NCI-H1105 (cell line): ENCODE measurements around the gene SMNDC1.
"Not testable (repeated sequence)": the region's sequence is repeated elsewhere in the genome, so short reads cannot be mapped to it uniquely, and the experiment has no call there.

Source experiments
- DNase-seq: peaks from one replicate; lab custom pipeline; 2025; lab: John Stamatoyannopoulos, UW

Gene SMNDC1

DNA sequence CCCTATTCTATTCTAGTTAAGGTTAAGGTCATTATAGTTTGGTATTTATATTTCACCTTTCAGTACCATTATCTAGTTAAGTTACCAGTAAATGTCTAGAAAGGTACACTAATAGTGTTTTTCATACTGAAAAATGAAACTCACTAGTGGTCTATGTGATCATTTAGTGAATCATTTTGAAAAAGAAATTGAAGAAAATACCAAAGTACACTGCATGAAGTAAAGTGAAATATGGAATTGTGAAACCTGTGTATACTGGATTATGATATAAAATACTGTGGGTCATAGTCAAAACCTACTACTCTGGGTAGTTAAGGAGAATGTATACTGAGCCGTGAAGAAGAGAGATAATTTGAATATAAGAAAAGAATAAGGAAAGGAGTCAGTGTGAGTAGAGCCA lies 53.3 kb downstream of the SMNDC1 start:
- DNase-seq, result not testable (repeated sequence)

DNA sequence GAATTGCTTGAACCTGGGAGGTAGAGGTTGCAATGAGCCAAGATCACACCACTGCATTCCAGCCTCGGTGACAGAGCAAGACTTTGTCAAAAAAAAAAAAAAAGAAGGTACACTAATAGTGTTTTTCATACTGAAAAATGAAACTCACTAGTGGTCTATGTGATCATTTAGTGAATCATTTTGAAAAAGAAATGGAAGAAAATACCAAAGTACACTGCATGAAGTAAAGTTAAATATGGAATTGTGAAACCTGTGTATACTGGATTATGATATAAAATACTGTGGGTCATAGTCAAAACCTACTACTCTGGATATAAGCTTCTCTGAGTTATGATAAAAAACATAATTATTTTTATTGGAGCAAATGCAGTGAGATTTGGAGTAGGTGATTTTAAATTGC lies 55.2 kb downstream of the SMNDC1 start:
- not testable (repeated sequence) for DNase-seq

DNA sequence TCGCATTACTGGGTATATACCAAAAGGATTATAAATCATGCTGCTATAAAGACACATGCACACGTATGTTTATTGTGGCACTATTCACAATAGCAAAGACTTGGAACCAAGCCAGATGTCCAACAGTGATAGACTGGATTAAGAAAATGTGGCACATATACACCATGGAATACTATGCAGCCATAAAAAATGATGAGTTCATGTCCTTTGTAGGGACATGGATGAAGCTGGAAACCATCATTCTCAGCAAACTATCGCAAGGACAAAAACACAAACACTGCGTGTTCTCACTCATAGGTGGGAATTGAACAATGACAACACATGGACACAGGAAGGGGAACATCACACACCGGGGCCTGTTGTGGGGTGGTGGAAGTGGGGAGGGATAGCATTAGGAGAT lies 56.9 kb downstream of the SMNDC1 start:
- not testable (repeated sequence) for DNase-seq

DNA sequence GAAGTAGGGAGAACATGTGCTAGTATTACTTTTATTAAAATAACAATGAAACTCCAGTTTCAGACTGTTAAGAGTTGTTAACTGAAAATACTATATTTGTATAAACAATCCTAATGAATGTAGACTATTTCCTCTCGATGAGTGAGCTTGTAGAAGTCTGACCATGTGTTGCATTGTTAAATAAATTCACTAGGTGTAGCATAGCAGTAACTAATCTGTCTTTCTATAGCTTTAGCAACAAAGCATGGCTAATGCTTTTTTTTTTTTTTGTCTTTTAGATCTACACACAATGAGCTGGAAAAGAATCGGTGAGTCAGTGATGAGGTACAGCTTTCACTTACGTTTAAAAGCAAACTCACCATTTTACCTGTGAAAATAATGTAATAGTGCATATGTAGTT lies 60.2 kb downstream of the SMNDC1 start:
- DNase-seq, result no peak

DNA sequence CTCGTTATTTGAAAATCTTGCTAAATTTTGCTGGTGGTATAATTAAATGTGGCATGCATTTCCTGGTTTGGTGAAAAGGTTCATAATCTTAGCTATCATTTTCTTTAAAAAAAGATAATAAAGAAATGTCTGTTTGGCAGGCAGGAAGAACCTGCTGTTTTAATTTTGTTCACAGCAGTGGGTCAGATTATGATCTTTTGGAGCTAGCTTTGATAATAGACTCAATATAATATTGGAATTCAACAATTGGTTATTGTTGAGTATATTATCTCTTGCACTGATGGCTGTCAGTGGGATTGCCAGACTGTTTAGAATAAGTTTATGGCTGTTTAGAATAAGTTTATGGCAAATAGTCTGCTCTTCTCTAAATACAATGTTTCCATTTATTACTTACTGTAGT lies 62.2 kb downstream of the SMNDC1 start:
- no peak for DNase-seq

DNA sequence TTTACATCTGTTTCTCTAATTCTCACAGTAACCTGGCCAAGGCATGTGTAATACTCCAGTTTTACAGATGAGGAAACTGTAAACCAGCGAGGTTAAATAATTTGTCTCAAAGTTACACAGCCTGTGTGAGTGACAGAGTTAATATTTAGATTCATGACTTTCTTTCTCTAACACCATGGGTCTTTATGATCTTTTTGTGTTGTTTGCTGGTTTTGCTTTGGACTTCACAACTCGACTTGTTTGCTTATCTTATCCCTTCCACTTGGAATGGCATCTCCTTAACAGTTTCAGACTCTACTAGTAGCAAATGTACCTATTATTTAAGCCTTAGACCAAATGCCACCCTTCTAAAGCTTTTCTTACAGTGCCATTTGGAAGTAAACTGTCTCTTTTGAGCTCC lies 62.9 kb downstream of the SMNDC1 start:
- no peak for DNase-seq

DNA sequence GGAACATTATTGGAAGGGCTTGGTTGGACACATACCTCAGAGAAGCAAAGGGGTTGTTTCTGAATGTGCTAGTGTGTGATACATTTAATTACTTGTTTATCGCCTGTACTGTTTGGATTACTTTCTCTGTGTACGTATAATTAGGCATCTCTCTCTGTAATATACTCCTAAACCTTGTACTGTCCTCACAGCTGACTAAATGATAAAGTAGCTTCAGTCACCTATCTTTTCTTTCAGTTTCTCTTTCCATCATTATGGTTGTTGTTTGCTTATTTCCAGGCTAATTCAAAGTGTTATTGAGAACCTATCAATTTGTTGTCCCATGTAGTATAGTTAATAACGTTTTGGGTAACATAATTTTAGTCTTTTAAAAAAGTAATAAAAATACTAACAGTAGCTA lies 63.3 kb downstream of the SMNDC1 start:
- no peak for DNase-seq
